ENCODE data around the gene OSBPL8. TPM values are rescaled to one million over a fixed set of nuclear protein-coding genes. Genes with fewer than 3 reads are reported as not detected.

OSBPL8 gene
- polyA plus RNA-seq, 1 donor, result 24.9 TPM

DNA sequence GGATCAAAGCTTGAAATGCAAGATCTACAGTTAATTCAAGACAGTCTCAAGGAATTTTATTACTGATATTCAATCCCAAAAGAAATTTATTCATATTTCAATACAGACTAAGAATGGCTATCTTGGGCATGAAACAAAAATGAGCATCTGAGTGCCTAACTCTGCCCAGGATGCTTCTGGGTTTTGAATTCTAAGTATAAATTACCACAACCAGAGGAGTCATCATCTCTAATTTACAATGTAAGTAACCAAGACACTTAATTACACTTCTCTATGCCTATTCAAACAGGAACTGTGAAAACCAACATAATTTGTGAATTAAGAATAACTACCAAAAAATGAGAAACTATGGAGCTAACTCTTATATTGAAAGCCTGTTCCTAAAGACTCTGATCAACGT lies 14.1 kb downstream of the OSBPL8 start:
- Histone ChIP-seq H3K4me1 (ENCODE audit: control insufficient read depth, insufficient read depth, low read length) (peaks cover 4% of the 10 kb centered on the region), H3K27me3 (ENCODE audit: control insufficient read depth, insufficient read depth, low read length) (no peaks in the 10 kb centered on the region), H3K4me3 (ENCODE audit: low read length) (no peak overlapping the region), H3K27ac (ENCODE audit: low read length) (no peak overlapping the region), H3K9me3 (ENCODE audit: control insufficient read depth, low read depth, low read length) (no peaks in the 10 kb centered on the region), H3K36me3 (ENCODE audit: control insufficient read depth, insufficient read depth, low read length) (no peaks in the 10 kb centered on the region)
- DNase-seq, result no peak
- 100% methylated on average over 1 of the region's 1 CpG for WGBS (ENCODE audit: insufficient coverage, low lambda C conversion rate)

- WGBS (ENCODE audit: insufficient coverage, low lambda C conversion rate), result 88% methylated on average over 2 of the region's 4 CpGs
- Histone ChIP-seq H3K36me3 (ENCODE audit: control insufficient read depth, insufficient read depth, low read length) (no peaks in the 10 kb centered on the region), H3K27ac (ENCODE audit: low read length) (no peak overlapping the region), H3K9me3 (ENCODE audit: control insufficient read depth, low read depth, low read length) (no peaks in the 10 kb centered on the region), H3K27me3 (ENCODE audit: control insufficient read depth, insufficient read depth, low read length) (no peaks in the 10 kb centered on the region), H3K4me3 (ENCODE audit: low read length) (no peak overlapping the region), H3K4me1 (ENCODE audit: control insufficient read depth, insufficient read depth, low read length) (peaks cover 4% of the 10 kb centered on the region)
- no peak for DNase-seq
Observed at GRCh38 chr12:76544601-76545261, 14.8 kb downstream of the OSBPL8 start.

- WGBS (ENCODE audit: insufficient coverage, low lambda C conversion rate), result 80% methylated on average over 1 of the region's 4 CpGs
- no peaks in the 10 kb centered on the region for H3K36me3 ChIP-seq (ENCODE audit: control insufficient read depth, insufficient read depth, low read length)
- H3K4me3 ChIP-seq (ENCODE audit: low read length), result no peak overlapping the region
- DNase-seq, result no peak
- peaks cover 4% of the 10 kb centered on the region for H3K4me1 ChIP-seq (ENCODE audit: control insufficient read depth, insufficient read depth, low read length)
- no peak overlapping the region for H3K27ac ChIP-seq (ENCODE audit: low read length)
- no peaks in the 10 kb centered on the region for H3K9me3 ChIP-seq (ENCODE audit: control insufficient read depth, low read depth, low read length)
- no peaks in the 10 kb centered on the region for H3K27me3 ChIP-seq (ENCODE audit: control insufficient read depth, insufficient read depth, low read length)
Observed at GRCh38 chr12:76543813-76544347, 15.7 kb downstream of the OSBPL8 start.

GRCh38 chr12:76542908-76543307 lies 16.7 kb downstream of the OSBPL8 start:
- WGBS (ENCODE audit: insufficient coverage, low lambda C conversion rate), result 58% methylated on average over 2 of the region's 5 CpGs
- Histone ChIP-seq H3K27me3 (ENCODE audit: control insufficient read depth, insufficient read depth, low read length) (no peaks in the 10 kb centered on the region), H3K9me3 (ENCODE audit: control insufficient read depth, low read depth, low read length) (no peaks in the 10 kb centered on the region), H3K27ac (ENCODE audit: low read length) (no peak overlapping the region), H3K4me1 (ENCODE audit: control insufficient read depth, insufficient read depth, low read length) (no peaks in the 10 kb centered on the region), H3K4me3 (ENCODE audit: low read length) (no peak overlapping the region), H3K36me3 (ENCODE audit: control insufficient read depth, insufficient read depth, low read length) (no peaks in the 10 kb centered on the region)
- peak in 1 of 2 donors; percentile 14 for DNase-seq

GRCh38 chr12:76539727-76540126 lies 19.8 kb downstream of the OSBPL8 start:
- H3K36me3 ChIP-seq (ENCODE audit: control insufficient read depth, insufficient read depth, low read length), result no peaks in the 10 kb centered on the region
- WGBS (ENCODE audit: insufficient coverage, low lambda C conversion rate), result 80% methylated on average over 1 of the region's 6 CpGs
- H3K4me3 ChIP-seq (ENCODE audit: low read length), result no peak overlapping the region
- no peak for DNase-seq
- H3K9me3 ChIP-seq (ENCODE audit: control insufficient read depth, low read depth, low read length), result no peaks in the 10 kb centered on the region
- H3K27me3 ChIP-seq (ENCODE audit: control insufficient read depth, insufficient read depth, low read length), result no peaks in the 10 kb centered on the region
- no peak overlapping the region for H3K27ac ChIP-seq (ENCODE audit: low read length)
- H3K4me1 ChIP-seq (ENCODE audit: control insufficient read depth, insufficient read depth, low read length), result no peaks in the 10 kb centered on the region

DNA sequence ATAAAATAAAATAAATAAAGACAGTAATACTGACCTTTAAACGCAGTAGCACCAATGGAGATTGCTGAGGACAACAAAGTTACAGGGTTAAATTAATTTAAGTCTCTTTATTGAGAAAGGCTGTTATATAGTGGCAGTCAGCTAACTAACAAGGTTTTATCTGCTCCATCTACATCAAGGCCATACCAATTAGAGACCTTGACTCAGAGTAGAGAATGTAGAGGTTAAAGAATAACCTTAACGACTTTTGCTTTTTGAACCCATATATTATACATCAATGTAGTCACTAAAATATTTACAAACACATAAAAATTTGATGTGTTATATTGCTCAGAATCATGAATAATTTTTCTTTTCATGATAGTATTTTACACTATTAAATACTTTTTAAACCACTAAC lies 21.6 kb downstream of the OSBPL8 start:
- no peaks in the 10 kb centered on the region for H3K27me3 ChIP-seq (ENCODE audit: control insufficient read depth, insufficient read depth, low read length)
- H3K36me3 ChIP-seq (ENCODE audit: control insufficient read depth, insufficient read depth, low read length), result no peaks in the 10 kb centered on the region
- H3K4me1 ChIP-seq (ENCODE audit: control insufficient read depth, insufficient read depth, low read length), result no peaks in the 10 kb centered on the region
- WGBS (ENCODE audit: insufficient coverage, low lambda C conversion rate), result 50% methylated on average over 1 of the region's 2 CpGs
- H3K27ac ChIP-seq (ENCODE audit: low read length), result no peak overlapping the region
- no peaks in the 10 kb centered on the region for H3K9me3 ChIP-seq (ENCODE audit: control insufficient read depth, low read depth, low read length)
- DNase-seq, result peak in 1 of 2 donors; percentile 18
- H3K4me3 ChIP-seq (ENCODE audit: low read length), result no peak overlapping the region

- no peak overlapping the region for H3K27ac ChIP-seq (ENCODE audit: low read length)
- no peak overlapping the region for H3K4me3 ChIP-seq (ENCODE audit: low read length)
- H3K27me3 ChIP-seq (ENCODE audit: control insufficient read depth, insufficient read depth, low read length), result no peaks in the 10 kb centered on the region
- no peaks in the 10 kb centered on the region for H3K9me3 ChIP-seq (ENCODE audit: control insufficient read depth, low read depth, low read length)
- no peaks in the 10 kb centered on the region for H3K36me3 ChIP-seq (ENCODE audit: control insufficient read depth, insufficient read depth, low read length)
- no peak for DNase-seq
- no peaks in the 10 kb centered on the region for H3K4me1 ChIP-seq (ENCODE audit: control insufficient read depth, insufficient read depth, low read length)
- WGBS (ENCODE audit: insufficient coverage, low lambda C conversion rate), result 93% methylated on average over 3 of the region's 5 CpGs
Observed at GRCh38 chr12:76536546-76536945, 23.0 kb downstream of the OSBPL8 start.

GRCh38 chr12:76535170-76535569 lies 24.4 kb downstream of the OSBPL8 start:
- Histone ChIP-seq H3K36me3 (ENCODE audit: control insufficient read depth, insufficient read depth, low read length) (no peaks in the 10 kb centered on the region), H3K4me1 (ENCODE audit: control insufficient read depth, insufficient read depth, low read length) (peaks cover 9% of the 10 kb centered on the region), H3K27me3 (ENCODE audit: control insufficient read depth, insufficient read depth, low read length) (no peaks in the 10 kb centered on the region), H3K27ac (ENCODE audit: low read length) (no peak overlapping the region), H3K9me3 (ENCODE audit: control insufficient read depth, low read depth, low read length) (no peaks in the 10 kb centered on the region), H3K4me3 (ENCODE audit: low read length) (no peak overlapping the region)
- 90% methylated on average over 2 of the region's 2 CpGs for WGBS (ENCODE audit: insufficient coverage, low lambda C conversion rate)
- DNase-seq, result no peak

DNA sequence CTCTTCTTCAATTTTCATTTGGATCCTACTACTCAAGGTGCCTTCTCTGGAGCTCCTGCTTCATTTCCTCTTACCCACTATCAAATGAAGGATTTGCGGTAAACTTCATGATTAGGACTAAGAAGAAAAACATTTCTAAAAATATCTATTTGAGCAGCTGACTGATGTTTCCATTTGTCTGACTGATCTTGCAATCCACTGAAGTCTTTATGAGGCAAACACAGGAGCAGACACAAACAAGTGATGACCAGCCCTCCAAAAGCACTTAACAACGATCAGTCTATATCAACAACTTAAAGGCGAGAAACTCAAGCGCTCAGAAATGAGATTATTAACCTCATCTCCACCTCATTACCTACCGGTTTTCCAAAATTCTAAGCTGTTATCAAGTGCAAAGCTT lies 26.2 kb downstream of the OSBPL8 start:
- H3K9me3 ChIP-seq (ENCODE audit: control insufficient read depth, low read depth, low read length), result no peaks in the 10 kb centered on the region
- no CpG with 5 or more reads among the region's 5 CpGs for WGBS (ENCODE audit: insufficient coverage, low lambda C conversion rate)
- H3K4me3 ChIP-seq (ENCODE audit: low read length), result no peak overlapping the region
- H3K4me1 ChIP-seq (ENCODE audit: control insufficient read depth, insufficient read depth, low read length), result peaks cover 25% of the 10 kb centered on the region
- no peak overlapping the region for H3K27ac ChIP-seq (ENCODE audit: low read length)
- no peak for DNase-seq
- H3K27me3 ChIP-seq (ENCODE audit: control insufficient read depth, insufficient read depth, low read length), result no peaks in the 10 kb centered on the region
- H3K36me3 ChIP-seq (ENCODE audit: control insufficient read depth, insufficient read depth, low read length), result no peaks in the 10 kb centered on the region

DNA sequence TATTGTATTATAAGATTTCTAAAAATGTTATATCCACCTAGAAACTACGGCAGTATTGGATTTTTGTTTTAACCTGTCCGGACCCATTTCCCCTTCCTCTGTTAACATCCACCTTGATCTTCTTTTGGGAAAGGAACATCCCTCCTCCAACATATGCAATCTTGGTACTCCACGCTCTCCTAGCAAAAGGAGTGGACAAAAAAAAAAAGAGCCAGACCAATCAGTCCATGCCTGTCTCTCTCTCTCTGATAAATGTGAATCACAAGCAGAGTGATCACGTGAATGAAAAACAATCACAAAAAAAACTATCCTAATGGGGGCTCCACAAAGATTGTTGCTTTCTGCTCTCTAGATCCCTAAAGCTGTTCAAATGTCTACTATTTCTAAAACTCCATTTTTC lies 27.1 kb downstream of the OSBPL8 start:
- Histone ChIP-seq H3K27ac (ENCODE audit: low read length) (no peak overlapping the region), H3K4me3 (ENCODE audit: low read length) (no peak overlapping the region), H3K4me1 (ENCODE audit: control insufficient read depth, insufficient read depth, low read length) (peaks cover 25% of the 10 kb centered on the region), H3K9me3 (ENCODE audit: control insufficient read depth, low read depth, low read length) (no peaks in the 10 kb centered on the region), H3K27me3 (ENCODE audit: control insufficient read depth, insufficient read depth, low read length) (no peaks in the 10 kb centered on the region), H3K36me3 (ENCODE audit: control insufficient read depth, insufficient read depth, low read length) (no peaks in the 10 kb centered on the region)
- 90% methylated on average over 3 of the region's 4 CpGs for WGBS (ENCODE audit: insufficient coverage, low lambda C conversion rate)
- no peak for DNase-seq

DNA sequence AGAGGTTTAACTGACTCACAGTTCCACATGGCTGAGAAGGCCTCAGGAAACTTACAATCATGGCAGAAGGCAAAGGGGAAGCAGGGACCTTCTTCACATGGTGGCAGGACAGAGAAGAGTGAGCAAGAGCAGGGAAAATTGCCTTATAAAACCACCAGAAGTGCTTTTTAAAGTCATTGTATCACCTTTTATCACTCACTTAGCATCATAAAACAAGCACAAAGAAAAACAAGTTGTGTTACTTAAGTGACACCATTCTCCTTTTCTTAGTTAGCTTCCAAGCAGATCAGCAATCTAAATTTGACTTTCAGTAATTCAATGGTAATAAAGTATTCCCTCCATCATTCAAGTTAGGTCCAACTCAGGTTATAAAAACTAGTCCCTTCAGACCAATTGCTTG lies 28.5 kb downstream of the OSBPL8 start:
- Histone ChIP-seq H3K27ac (ENCODE audit: low read length) (peak overlapping the region; percentile 45), H3K36me3 (ENCODE audit: control insufficient read depth, insufficient read depth, low read length) (no peaks in the 10 kb centered on the region), H3K27me3 (ENCODE audit: control insufficient read depth, insufficient read depth, low read length) (no peaks in the 10 kb centered on the region), H3K4me3 (ENCODE audit: low read length) (no peak overlapping the region), H3K9me3 (ENCODE audit: control insufficient read depth, low read depth, low read length) (no peaks in the 10 kb centered on the region), H3K4me1 (ENCODE audit: control insufficient read depth, insufficient read depth, low read length) (peaks cover 25% of the 10 kb centered on the region)
- peak in 1 of 2 donors; percentile 41 for DNase-seq
